GM12891 (cell line): ENCODE results near the gene GNAQ. TPM values are rescaled to one million over a fixed set of nuclear protein-coding genes. Genes with fewer than 3 reads are reported as not detected.
"Not testable (repeated sequence)": the region's sequence is repeated elsewhere in the genome, so short reads cannot be mapped to it uniquely, and the experiment has no call there.

Experiments
- DNase-seq: peaks from one replicate; pipeline ENCODE4 v3.0.0; 2011; ENCODE audit warnings: low spot score; ENCODE audit not compliant: insufficient read length
- FAIRE-seq: peaks from 2 replicates; lab custom pipeline; 2011; peaks lifted over from hg19 to GRCh38; lab: Jason Lieb, UNC
- PAX5 ChIP-seq: IDR thresholded peaks from 2 replicates; pipeline ENCODE4 v1.6.1; 2011; ENCODE audit warnings: low read length, moderate library complexity, mild to moderate bottlenecking; ENCODE audit not compliant: insufficient read depth, severe bottlenecking
- POLR2A ChIP-seq: IDR thresholded peaks from 2 replicates; pipeline ENCODE4 v1.6.1; 2011; ENCODE audit warnings: low read depth, low read length, control low read depth
- POLR2AphosphoS5 ChIP-seq: IDR thresholded peaks from 2 replicates; pipeline ENCODE4 v1.6.1; 2011; ENCODE audit warnings: low read depth, low read length, control low read depth
- POU2F2 ChIP-seq: IDR thresholded peaks from 2 replicates; pipeline ENCODE4 v1.6.1; 2011; ENCODE audit warnings: low read depth, mild to moderate bottlenecking, control low read depth, low read length, moderate library complexity
- SPI1 ChIP-seq: IDR thresholded peaks from 2 replicates; pipeline ENCODE4 v1.6.1; 2011; ENCODE audit warnings: low read depth, low read length, control low read depth
- TAF1 ChIP-seq: IDR thresholded peaks from 2 replicates; pipeline ENCODE4 v1.6.1; 2011; ENCODE audit warnings: low read depth, low read length, control low read depth
- polyA plus RNA-seq: library from polyadenylated mRNA; unstranded; fragments of >200 nt; gene quantifications from one replicate; pipeline ENCODE4 v1.2.1, GENCODE V29; 2012; ENCODE audit warnings: low read depth, missing spikeins, inconsistent platforms; ENCODE audit not compliant: missing spikeins

GNAQ gene
- 0.18 TPM for polyA plus RNA-seq

DNA sequence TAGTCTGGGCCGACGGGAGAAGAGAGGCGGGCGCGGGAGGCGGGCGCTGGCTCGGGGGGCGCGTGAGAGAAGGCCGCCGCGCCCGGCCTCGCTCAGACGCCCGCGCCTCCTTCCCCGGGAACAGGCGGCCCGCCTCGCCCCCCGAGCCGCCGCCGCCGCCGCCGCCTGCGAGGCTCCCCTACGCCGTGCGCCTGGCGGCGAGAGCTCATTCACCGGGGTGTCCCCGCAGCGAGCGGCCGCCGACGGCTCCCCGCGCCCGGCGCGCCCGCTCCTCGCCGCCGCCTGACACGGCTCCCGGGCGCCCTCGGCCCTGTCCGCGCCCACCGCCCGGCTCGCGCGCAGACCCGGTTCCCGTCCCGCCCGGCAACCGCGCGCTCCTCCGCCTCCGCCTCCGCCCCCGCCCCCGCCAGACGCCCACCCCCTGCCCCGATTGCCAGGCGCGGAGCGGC is at the start of gene GNAQ:
GNAQ (minus strand) TSS at position 368 of the 449 bp plus-strand sequence. CDS start 576 bp downstream, outside the sequence.
- no peak for FAIRE-seq
- no peak for TF ChIP-seq POLR2A
- no peak for TF ChIP-seq POU2F2
- TF ChIP-seq PAX5 = no peak
- no peak for TF ChIP-seq TAF1
- DNase-seq = no peak

- FAIRE-seq (no peak), DNase-seq (no peak)
- TF ChIP-seq TAF1 (no peak), SPI1 (no peak), POLR2A (no peak), POLR2AphosphoS5 (no peak), POU2F2 (no peak), PAX5 (no peak)
Observed at GRCh38 chr9:78074385-78075291, 43.0 kb upstream of the GNAQ start.

GRCh38 chr9:78073722-78074121 is 42.1 kb upstream of the GNAQ start:
- no peak for FAIRE-seq
- no peak for TF ChIP-seq POLR2A
- no peak for TF ChIP-seq POU2F2
- no peak for TF ChIP-seq PAX5
- TF ChIP-seq SPI1 = no peak
- no peak for TF ChIP-seq POLR2AphosphoS5
- TF ChIP-seq TAF1 = no peak
- no peak for DNase-seq

DNA sequence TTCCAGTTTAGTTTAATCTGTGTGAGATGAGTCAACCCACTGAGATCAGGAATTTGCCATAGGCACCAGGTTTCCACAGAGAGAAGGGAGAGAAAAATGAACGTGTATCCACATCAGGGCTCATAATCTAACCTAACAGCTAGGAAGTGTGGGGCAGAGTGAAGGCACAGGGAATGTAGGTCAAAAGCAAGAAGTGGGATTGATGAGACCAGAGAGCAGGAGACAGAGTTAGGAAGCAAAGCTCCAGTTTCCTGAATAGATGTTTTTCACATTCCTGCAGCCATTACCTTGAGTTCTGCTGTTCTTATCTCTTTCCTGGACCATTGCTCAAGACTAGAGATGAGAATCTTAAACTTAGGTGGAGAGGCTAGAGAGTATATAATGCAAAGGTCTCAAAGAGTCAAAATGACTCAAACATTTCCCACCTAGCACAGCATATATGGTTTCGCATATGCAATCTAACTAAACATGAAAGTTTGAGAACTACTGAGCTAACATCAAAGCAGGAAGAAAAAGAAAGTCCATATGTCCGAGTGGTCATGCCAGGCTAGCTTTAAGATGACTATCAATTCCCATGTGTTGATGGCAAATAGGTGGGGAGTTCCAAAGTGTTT is 41.1 kb upstream of the GNAQ start:
- no peak for TF ChIP-seq POU2F2
- no peak for TF ChIP-seq SPI1
- no peak for TF ChIP-seq PAX5
- TF ChIP-seq TAF1 = no peak
- no peak for TF ChIP-seq POLR2A
- TF ChIP-seq POLR2AphosphoS5 = no peak
- DNase-seq (no peak), FAIRE-seq (no peak)

- TF ChIP-seq TAF1 = no peak
- no peak for TF ChIP-seq POLR2AphosphoS5
- TF ChIP-seq POLR2A = no peak
- TF ChIP-seq PAX5 = no peak
- no peak for TF ChIP-seq POU2F2
- TF ChIP-seq SPI1 = no peak
- DNase-seq (no peak), FAIRE-seq (no peak)
Observed at GRCh38 chr9:78070521-78070920, 38.9 kb upstream of the GNAQ start.

GRCh38 chr9:78064075-78064474 is 32.5 kb upstream of the GNAQ start:
- DNase-seq (no peak), FAIRE-seq (no peak)
- no peak for TF ChIP-seq TAF1
- TF ChIP-seq POLR2A = no peak
- no peak for TF ChIP-seq SPI1
- TF ChIP-seq POLR2AphosphoS5 = no peak
- TF ChIP-seq PAX5 = no peak
- no peak for TF ChIP-seq POU2F2

DNA sequence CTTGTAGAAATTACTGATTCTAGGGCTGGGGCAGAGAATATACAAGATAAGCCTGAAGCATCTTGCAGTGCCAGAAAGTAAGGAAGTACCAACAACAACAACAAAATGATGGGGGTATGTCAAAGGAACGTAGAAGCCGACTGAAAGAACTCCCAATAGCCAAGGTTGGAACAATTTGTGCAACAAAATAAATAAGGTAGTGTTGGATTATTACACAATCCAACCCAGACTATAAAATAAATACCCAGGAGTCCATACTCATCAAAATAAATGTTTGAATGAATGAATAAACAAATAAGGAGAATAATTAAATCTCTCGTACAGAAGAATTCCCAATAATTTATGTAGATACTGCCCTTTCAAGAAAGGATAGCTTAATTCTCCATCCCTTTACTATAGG is 31.1 kb upstream of the GNAQ start:
- DNase-seq (no peak), FAIRE-seq (no peak)
- TF ChIP-seq SPI1 = no peak
- TF ChIP-seq POLR2AphosphoS5 = no peak
- TF ChIP-seq TAF1 = no peak
- no peak for TF ChIP-seq PAX5
- no peak for TF ChIP-seq POLR2A
- no peak for TF ChIP-seq POU2F2

GRCh38 chr9:78054218-78054617 is 22.6 kb upstream of the GNAQ start:
- FAIRE-seq, DNase-seq: not testable (repeated sequence)

- no peak for DNase-seq
- TF ChIP-seq TAF1 (no peak), POLR2AphosphoS5 (no peak), POU2F2 (no peak), POLR2A (no peak), SPI1 (no peak), PAX5 (no peak)
- no peak for FAIRE-seq
Observed at GRCh38 chr9:78053627-78054026, 22.0 kb upstream of the GNAQ start.
